ENCODE measurements around the gene TRAPPC14. TPM values are rescaled to one million over a fixed set of nuclear protein-coding genes. Genes with fewer than 3 reads are reported as not detected.

TRAPPC14 gene
- total and polyA plus RNA-seq, 5 donors from 2014 or later, result 2.3 to 54.6 (median 4.1) TPM

DNA sequence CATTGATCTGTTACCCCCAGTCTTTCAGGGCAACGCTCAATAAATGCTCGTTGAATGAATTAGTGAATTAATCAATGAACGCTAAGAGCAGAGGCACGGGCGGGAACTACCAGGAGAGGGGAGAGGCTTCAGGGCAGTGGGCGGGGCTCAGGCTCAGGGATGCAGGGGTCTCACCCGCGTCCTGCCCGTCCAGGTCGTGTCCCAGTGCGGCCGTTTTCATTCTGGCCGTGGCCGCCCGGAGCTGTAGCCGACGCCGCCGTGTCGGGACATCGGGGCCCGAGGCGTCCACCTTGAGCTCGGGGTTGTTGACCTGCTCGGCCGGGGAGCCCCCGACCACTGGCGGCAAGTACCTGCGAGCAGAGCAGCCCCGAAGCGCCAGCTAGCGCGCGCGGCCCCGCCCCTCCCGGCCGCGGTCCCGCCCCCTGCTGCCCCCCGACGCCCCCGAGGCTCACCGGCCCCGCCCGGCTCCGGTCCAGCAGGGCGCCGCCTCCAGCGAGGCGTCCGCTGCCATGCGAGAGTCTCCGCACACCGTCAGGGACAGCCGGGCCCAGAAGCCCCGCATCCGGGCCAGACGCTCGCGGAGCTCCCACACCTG is 12.7 kb upstream of the TRAPPC14 start:
- Histone ChIP-seq H3K4me3 (ENCODE audit: low read depth, low read length) (no peak overlapping the region), H3K27ac (ENCODE audit: insufficient read depth, low read length, poor library complexity, severe bottlenecking) (peak overlapping the region; percentile 23), H3K9me3 (ENCODE audit: control insufficient read depth in 2 of 2, low read length in 2 of 2) (no peaks in the 10 kb centered on the region), H3K27me3 (ENCODE audit: control insufficient read depth, insufficient read depth, low read length) (no peaks in the 10 kb centered on the region), H3K36me3 (ENCODE audit: control insufficient read depth, insufficient read depth, low read length) (no peaks in the 10 kb centered on the region), H3K4me1 (ENCODE audit: control insufficient read depth, insufficient read depth, low read length, poor library complexity, severe bottlenecking) (peaks cover 60% of the 10 kb centered on the region)
- DNase-seq (peak in 1 of 3 donors; percentile 61), ATAC-seq (ENCODE audit: low read depth in 2 of 2) (peak; percentile 23 to 36)
- Mint-ChIP-seq H3K27ac (peak overlapping the region in 2 of 3 donors; percentile 86 to 92), H3K36me3 (no peaks in the 10 kb centered on the region), H3K4me3 (peak overlapping the region; percentile 79 to 93 (median 84)), H3K27me3 (peaks cover 52% of the 10 kb centered on the region), H3K4me1 (peaks cover 8 to 69% (median 44%) of the 10 kb centered on the region in 4 donors), H3K9me3 (peaks cover 0 to 3% (median 0%) of the 10 kb centered on the region in 7 donors)

DNA sequence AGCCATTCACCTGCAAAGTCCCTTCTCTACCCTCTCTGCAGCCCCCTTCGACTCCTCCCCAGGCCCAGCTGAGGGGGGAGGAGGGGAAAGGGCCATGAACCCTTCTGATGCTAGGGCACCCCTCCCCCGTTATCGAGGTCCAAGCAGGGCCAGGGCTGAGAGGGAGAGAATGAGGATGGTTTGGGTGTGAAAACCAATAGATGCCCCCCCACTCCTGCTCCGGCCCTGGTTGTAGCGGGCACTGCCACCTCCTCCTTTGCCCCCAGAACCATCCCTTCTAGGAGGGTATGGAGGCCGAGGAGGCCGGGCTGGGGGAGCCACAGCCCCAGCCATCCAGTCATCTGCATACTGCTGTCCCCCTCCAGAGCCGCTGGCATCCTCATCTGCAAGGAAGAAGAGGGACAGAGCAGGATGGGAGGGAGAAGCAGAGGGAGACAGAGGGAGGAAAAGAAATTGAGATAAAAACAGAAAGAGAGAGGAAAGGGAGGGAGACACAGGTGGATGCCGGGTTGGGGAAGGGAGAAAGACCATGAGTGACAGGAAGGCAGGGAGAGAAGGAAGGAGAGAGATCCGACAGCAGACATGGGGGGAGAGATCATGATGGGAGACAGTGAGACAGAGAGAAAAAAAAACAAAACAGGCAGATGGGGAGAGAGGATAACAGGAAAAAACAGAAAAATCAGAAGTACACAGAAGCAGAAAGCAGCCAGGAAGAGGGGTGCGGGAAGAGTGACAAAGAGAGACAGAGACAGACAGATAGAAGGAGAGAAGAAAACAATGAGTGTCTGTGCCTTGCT is 11.8 kb upstream of the TRAPPC14 start:
- Mint-ChIP-seq H3K36me3 (no peaks in the 10 kb centered on the region), H3K27me3 (peaks cover 54% of the 10 kb centered on the region), H3K9me3 (peaks cover 0 to 3% (median 0%) of the 10 kb centered on the region in 7 donors), H3K27ac (peak overlapping the region; percentile 86 to 98 (median 90)), H3K4me3 (peak overlapping the region; percentile 79 to 93 (median 84)), H3K4me1 (peaks cover 8 to 71% (median 47%) of the 10 kb centered on the region in 4 donors)
- H3K27me3 ChIP-seq (ENCODE audit: control insufficient read depth, insufficient read depth, low read length), result no peaks in the 10 kb centered on the region
- peak overlapping the region; percentile 54 for H3K27ac ChIP-seq (ENCODE audit: insufficient read depth, low read length, poor library complexity, severe bottlenecking)
- no peak overlapping the region for H3K4me3 ChIP-seq (ENCODE audit: low read depth, low read length)
- peaks cover 69% of the 10 kb centered on the region for H3K4me1 ChIP-seq (ENCODE audit: control insufficient read depth, insufficient read depth, low read length, poor library complexity, severe bottlenecking)
- DNase-seq (no peak), ATAC-seq (ENCODE audit: low read depth in 2 of 2) (no peak)
- H3K36me3 ChIP-seq (ENCODE audit: control insufficient read depth, insufficient read depth, low read length), result no peaks in the 10 kb centered on the region
- H3K9me3 ChIP-seq (ENCODE audit: control insufficient read depth in 2 of 2, low read length in 2 of 2), result no peaks in the 10 kb centered on the region

DNA sequence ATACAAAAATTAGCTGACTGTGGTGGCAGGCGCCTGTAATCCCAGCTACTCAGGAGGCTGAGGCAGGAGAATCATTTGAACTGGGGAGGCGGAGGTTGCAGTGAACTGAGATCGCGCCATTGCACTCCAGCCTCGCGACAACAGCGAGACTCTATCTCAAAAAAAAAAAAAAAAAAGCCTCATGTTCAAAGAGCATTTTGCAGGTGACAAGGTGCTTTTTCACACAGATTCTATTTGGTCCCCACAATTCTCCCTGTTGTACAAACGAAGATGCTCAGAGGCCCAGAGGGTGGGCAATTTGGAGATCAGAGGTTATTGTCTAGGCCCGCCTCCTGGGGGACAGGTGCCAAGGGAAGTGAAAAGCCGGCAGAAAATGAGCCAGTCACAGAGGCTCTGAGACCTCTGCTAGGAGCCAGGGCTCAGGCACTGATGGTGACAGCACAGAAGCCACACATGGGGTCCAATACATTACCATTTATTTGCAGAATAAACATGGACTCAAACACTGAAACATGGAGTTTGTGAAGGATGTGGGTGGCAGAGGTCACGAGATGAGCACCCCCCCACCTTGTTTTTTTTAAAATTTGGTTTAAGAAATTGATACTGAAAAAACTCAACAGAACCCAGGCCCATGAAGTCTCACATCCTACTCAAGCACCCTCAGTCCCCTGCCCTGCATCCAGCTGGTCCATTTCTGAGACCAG is 10.8 kb upstream of the TRAPPC14 start:
- Histone ChIP-seq H3K27me3 (ENCODE audit: control insufficient read depth, insufficient read depth, low read length) (no peaks in the 10 kb centered on the region), H3K4me1 (ENCODE audit: control insufficient read depth, insufficient read depth, low read length, poor library complexity, severe bottlenecking) (peaks cover 75% of the 10 kb centered on the region), H3K36me3 (ENCODE audit: control insufficient read depth, insufficient read depth, low read length) (no peaks in the 10 kb centered on the region), H3K4me3 (ENCODE audit: low read depth, low read length) (no peak overlapping the region), H3K9me3 (ENCODE audit: control insufficient read depth in 2 of 2, low read length in 2 of 2) (no peaks in the 10 kb centered on the region), H3K27ac (ENCODE audit: insufficient read depth, low read length, poor library complexity, severe bottlenecking) (peak overlapping the region; percentile 72)
- Mint-ChIP-seq H3K36me3 (no peaks in the 10 kb centered on the region), H3K27me3 (peaks cover 50% of the 10 kb centered on the region), H3K4me1 (peaks cover 5 to 72% (median 44%) of the 10 kb centered on the region in 4 donors), H3K27ac (peak overlapping the region; percentile 89 to 98 (median 97)), H3K4me3 (peak overlapping the region; percentile 85 to 98 (median 91)), H3K9me3 (peaks cover 0 to 3% (median 0%) of the 10 kb centered on the region in 7 donors)
- peak; percentile 11 for ATAC-seq (ENCODE audit: low read depth in 2 of 2)
- peak in 2 of 3 donors; percentile 46 to 53 for DNase-seq

DNA sequence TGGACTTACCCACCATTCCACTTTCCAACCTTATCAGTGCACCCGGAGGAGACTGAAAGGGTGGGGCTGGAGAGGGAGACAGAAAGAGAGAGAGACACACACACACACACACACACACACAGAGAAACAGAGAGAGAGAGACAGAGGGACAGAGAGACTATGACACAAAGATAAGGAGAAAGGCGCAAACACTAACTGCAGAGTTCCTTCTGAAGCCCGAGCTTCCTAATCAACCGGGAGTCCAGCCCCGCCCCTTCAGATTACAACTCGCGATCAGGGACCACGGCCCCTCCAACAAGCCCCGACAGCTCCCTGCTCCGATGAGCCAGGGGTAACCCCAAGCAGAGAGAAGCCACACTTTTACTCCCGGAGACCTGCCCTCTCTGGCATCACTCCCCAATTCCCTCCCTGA is 9.4 kb upstream of the TRAPPC14 start:
- ATAC-seq (ENCODE audit: low read depth in 2 of 2), result no peak
- H3K27me3 ChIP-seq (ENCODE audit: control insufficient read depth, insufficient read depth, low read length), result no peaks in the 10 kb centered on the region
- no peaks in the 10 kb centered on the region for H3K36me3 ChIP-seq (ENCODE audit: control insufficient read depth, insufficient read depth, low read length)
- H3K4me1 ChIP-seq (ENCODE audit: control insufficient read depth, insufficient read depth, low read length, poor library complexity, severe bottlenecking), result peaks cover 89% of the 10 kb centered on the region
- peak overlapping the region; percentile 74 for H3K4me3 ChIP-seq (ENCODE audit: low read depth, low read length)
- Mint-ChIP-seq H3K36me3 (no peaks in the 10 kb centered on the region), H3K27me3 (peaks cover 50% of the 10 kb centered on the region), H3K9me3 (peaks cover 0 to 3% (median 0%) of the 10 kb centered on the region in 7 donors), H3K4me1 (peaks cover 11 to 82% (median 56%) of the 10 kb centered on the region in 4 donors), H3K27ac (peak overlapping the region; percentile 97 to 100 (median 98)), H3K4me3 (peak overlapping the region; percentile 85 to 98 (median 91))
- peak overlapping the region; percentile 72 for H3K27ac ChIP-seq (ENCODE audit: insufficient read depth, low read length, poor library complexity, severe bottlenecking)
- DNase-seq, result no peak
- H3K9me3 ChIP-seq (ENCODE audit: control insufficient read depth in 2 of 2, low read length in 2 of 2), result no peaks in the 10 kb centered on the region

DNA sequence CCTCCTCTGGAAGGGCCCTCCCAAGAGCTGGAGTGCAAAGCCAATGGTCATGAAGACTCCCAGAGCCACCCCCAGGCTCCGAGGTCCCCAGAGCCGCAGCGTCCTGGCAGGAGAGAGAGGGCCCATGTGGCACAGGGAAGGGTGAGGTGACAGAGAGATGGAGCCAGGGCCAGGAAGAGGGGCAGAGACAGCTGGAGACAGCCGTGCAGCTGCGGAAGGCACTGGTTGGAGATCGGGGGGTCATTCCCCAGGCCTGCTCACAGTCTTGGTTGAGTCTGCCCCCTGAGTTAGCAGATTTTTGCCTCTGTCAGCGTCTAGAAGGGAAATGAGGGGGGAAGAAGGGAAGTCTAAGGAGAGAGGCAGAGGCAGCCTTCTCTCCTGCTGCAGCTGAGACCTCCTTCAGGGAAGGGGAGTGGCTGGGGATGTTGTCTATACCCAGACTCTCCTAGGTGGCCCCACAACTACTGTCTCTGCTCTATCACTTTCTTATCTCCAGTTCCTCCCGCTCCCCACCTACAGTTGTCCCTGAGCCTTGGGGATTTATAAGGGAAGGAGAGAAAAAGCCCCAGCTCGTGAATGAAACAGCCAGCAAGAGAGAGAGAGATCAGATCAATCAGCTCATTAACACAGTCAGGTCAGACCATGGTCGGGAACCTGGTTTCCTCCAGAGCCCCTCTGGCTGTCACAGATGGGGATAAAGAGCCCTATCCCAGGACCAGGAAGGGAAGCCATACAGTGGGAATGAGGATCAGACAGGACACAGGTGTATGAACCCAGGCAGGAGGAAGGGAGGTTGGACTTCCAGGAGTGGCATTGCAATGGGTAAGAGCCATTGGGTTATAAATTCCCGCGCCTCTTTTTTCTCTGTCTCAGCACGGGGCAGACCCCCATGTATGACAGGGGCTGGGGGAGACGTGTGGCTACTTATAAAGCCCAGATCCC is 8.7 kb upstream of the TRAPPC14 start:
- Mint-ChIP-seq H3K27me3 (peaks cover 50% of the 10 kb centered on the region), H3K27ac (peak overlapping the region; percentile 97 to 100 (median 98)), H3K4me3 (peak overlapping the region; percentile 85 to 98 (median 91)), H3K9me3 (peaks cover 0 to 3% (median 0%) of the 10 kb centered on the region in 7 donors), H3K4me1 (peaks cover 11 to 89% (median 60%) of the 10 kb centered on the region in 4 donors), H3K36me3 (no peaks in the 10 kb centered on the region)
- H3K36me3 ChIP-seq (ENCODE audit: control insufficient read depth, insufficient read depth, low read length), result no peaks in the 10 kb centered on the region
- ATAC-seq (ENCODE audit: low read depth in 2 of 2) (no peak), DNase-seq (no peak)
- H3K4me3 ChIP-seq (ENCODE audit: low read depth, low read length), result peak overlapping the region; percentile 74
- peaks cover 94% of the 10 kb centered on the region for H3K4me1 ChIP-seq (ENCODE audit: control insufficient read depth, insufficient read depth, low read length, poor library complexity, severe bottlenecking)
- no peaks in the 10 kb centered on the region for H3K27me3 ChIP-seq (ENCODE audit: control insufficient read depth, insufficient read depth, low read length)
- peak overlapping the region; percentile 72 for H3K27ac ChIP-seq (ENCODE audit: insufficient read depth, low read length, poor library complexity, severe bottlenecking)
- H3K9me3 ChIP-seq (ENCODE audit: control insufficient read depth in 2 of 2, low read length in 2 of 2), result no peaks in the 10 kb centered on the region

DNA sequence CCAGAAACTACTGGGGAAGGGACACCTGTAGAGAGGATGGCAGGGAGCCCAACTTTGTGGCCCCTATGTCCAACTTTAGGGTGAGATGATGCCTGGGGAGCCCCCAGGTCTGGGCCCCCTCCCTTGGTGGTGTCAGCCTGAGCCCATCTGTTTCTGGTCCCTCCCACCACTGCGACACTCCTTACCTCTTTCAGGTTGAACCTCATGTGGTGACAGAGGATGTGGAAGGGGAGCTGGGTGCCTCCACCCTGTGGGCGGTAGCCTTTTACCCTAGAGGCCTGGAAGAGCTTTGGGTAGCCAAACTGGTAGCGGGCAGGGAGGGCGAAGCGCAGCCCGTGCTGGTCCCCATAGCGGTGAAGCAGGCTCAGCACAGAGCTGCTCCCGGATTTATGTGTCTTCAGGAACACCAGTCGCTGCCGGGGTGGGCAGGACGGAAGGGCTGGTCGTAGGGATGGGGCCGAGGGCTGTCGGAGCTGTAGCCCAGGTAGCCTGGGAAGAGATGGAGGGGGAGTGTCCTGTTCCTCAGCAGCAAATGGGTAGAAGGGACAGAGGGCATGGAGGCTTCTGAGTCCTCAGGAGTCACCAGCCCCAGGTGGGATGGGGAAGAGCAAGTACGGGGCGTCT is 7.9 kb upstream of the TRAPPC14 start:
- DNase-seq, result peak in 2 of 3 donors; percentile 52 to 87
- H3K27ac ChIP-seq (ENCODE audit: insufficient read depth, low read length, poor library complexity, severe bottlenecking), result peak overlapping the region; percentile 72
- peaks cover 86% of the 10 kb centered on the region for H3K4me1 ChIP-seq (ENCODE audit: control insufficient read depth, insufficient read depth, low read length, poor library complexity, severe bottlenecking)
- peak overlapping the region; percentile 85 to 98 (median 91) for H3K4me3 Mint-ChIP-seq
- no peaks in the 10 kb centered on the region for H3K9me3 ChIP-seq (ENCODE audit: control insufficient read depth in 2 of 2, low read length in 2 of 2)
- H3K4me3 ChIP-seq (ENCODE audit: low read depth, low read length), result peak overlapping the region; percentile 41
- no peaks in the 10 kb centered on the region for H3K27me3 ChIP-seq (ENCODE audit: control insufficient read depth, insufficient read depth, low read length)
- H3K27me3 Mint-ChIP-seq, result peaks cover 50% of the 10 kb centered on the region
- H3K4me1 Mint-ChIP-seq, result peaks cover 11 to 91% (median 63%) of the 10 kb centered on the region in 4 donors
- H3K9me3 Mint-ChIP-seq, result peaks cover 0 to 3% (median 0%) of the 10 kb centered on the region in 7 donors
- ATAC-seq (ENCODE audit: low read depth in 2 of 2), result peak; percentile 62 to 65
- H3K27ac Mint-ChIP-seq, result peak overlapping the region; percentile 97 to 100 (median 98)
- no peaks in the 10 kb centered on the region for H3K36me3 ChIP-seq (ENCODE audit: control insufficient read depth, insufficient read depth, low read length)
- no peaks in the 10 kb centered on the region for H3K36me3 Mint-ChIP-seq
